Measurements from ENCODE around the gene IRX1. TPM values are rescaled to one million over a fixed set of nuclear protein-coding genes. Genes with fewer than 3 reads are reported as not detected.

The IRX1 gene
- total RNA-seq, 1 donor from 2014 or later = 69.3 TPM

DNA sequence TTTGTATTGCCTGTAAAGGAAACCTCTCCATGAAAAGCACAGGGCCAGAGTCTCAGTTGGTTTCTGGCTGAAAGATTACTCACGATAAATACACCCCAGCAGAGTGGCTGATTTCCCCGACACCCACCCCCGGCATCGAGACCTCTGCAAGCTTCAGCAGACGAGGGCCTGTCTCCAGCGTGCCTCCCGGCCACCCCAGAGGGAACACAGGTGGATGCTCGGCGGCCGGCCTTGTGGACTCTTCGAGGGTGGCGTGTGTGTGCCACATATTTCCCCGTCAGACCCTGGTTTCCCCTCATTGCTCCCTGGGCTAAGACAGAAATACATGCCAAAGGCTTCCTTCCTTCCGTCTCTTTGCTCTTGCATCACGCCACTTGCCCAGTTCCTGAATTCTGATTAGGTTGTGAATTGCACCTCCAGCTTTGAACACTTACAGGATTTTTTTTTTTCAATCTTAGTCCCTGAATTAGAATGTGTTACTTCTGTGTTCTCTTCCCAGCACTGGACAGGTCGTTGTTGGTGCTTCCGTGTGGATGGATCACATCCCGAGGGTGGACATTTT is 13.6 kb downstream of the IRX1 start:
- H3K9me3 Mint-ChIP-seq (ENCODE audit: unreplicated experiment) = peaks cover 11% of the 10 kb centered on the region
- H3K27ac Mint-ChIP-seq (ENCODE audit: unreplicated experiment) = peak overlapping the region; percentile 17
- no peak for DNase-seq
- H3K27me3 Mint-ChIP-seq (ENCODE audit: unreplicated experiment) = peaks cover 15% of the 10 kb centered on the region
- TF ChIP-seq, protein P1, sequence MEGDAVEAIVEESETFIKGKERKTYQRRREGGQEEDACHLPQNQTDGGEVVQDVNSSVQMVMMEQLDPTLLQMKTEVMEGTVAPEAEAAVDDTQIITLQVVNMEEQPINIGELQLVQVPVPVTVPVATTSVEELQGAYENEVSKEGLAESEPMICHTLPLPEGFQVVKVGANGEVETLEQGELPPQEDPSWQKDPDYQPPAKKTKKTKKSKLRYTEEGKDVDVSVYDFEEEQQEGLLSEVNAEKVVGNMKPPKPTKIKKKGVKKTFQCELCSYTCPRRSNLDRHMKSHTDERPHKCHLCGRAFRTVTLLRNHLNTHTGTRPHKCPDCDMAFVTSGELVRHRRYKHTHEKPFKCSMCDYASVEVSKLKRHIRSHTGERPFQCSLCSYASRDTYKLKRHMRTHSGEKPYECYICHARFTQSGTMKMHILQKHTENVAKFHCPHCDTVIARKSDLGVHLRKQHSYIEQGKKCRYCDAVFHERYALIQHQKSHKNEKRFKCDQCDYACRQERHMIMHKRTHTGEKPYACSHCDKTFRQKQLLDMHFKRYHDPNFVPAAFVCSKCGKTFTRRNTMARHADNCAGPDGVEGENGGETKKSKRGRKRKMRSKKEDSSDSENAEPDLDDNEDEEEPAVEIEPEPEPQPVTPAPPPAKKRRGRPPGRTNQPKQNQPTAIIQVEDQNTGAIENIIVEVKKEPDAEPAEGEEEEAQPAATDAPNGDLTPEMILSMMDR (IDR thresholded peaks at IDR 0.05; ENCODE audit: partially characterized antibody, unreplicated experiment) = no peak
- H3K36me3 Mint-ChIP-seq (ENCODE audit: unreplicated experiment) = peaks cover 12% of the 10 kb centered on the region
- H3K4me1 Mint-ChIP-seq (ENCODE audit: low read depth, unreplicated experiment) = peaks cover 21% of the 10 kb centered on the region
- no peak overlapping the region for H3K4me3 Mint-ChIP-seq (ENCODE audit: unreplicated experiment)

DNA sequence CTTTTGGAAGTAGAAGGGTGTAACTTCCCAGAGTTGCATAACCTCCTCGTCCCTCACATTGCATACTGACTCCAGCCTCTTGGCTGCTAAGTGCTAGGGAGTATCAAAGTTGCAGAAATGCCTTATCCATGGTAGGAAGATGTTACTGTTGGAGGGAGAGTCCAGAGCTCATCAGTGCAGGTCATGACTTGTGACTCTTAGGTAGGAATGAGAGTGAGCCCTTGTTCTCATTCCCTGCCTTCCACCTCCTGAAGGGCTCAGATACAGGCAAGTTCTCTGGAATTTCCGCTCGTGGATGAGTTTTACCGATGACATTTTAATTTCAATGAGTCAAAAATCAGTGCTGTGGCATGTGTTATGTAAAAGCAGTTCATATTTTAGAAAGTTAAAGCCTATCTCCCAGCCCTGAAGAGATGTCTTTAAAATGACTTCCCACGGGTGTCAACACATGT is 17.0 kb downstream of the IRX1 start:
- H3K27ac Mint-ChIP-seq (ENCODE audit: unreplicated experiment) = no peak overlapping the region
- no peak for DNase-seq
- peaks cover 23% of the 10 kb centered on the region for H3K36me3 Mint-ChIP-seq (ENCODE audit: unreplicated experiment)
- TF ChIP-seq, protein P1 (IDR thresholded peaks at IDR 0.05; ENCODE audit: partially characterized antibody, unreplicated experiment) = no peak
- no peak overlapping the region for H3K4me3 Mint-ChIP-seq (ENCODE audit: unreplicated experiment)
- peaks cover 7% of the 10 kb centered on the region for H3K9me3 Mint-ChIP-seq (ENCODE audit: unreplicated experiment)
- H3K27me3 Mint-ChIP-seq (ENCODE audit: unreplicated experiment) = peaks cover 8% of the 10 kb centered on the region
- H3K4me1 Mint-ChIP-seq (ENCODE audit: low read depth, unreplicated experiment) = peaks cover 10% of the 10 kb centered on the region

- TF ChIP-seq, protein P1 (IDR thresholded peaks at IDR 0.05; ENCODE audit: partially characterized antibody, unreplicated experiment) = no peak
- Mint-ChIP-seq H3K27me3 (ENCODE audit: unreplicated experiment) (peaks cover 5% of the 10 kb centered on the region), H3K9me3 (ENCODE audit: unreplicated experiment) (peaks cover 4% of the 10 kb centered on the region), H3K4me3 (ENCODE audit: unreplicated experiment) (no peak overlapping the region), H3K36me3 (ENCODE audit: unreplicated experiment) (peaks cover 23% of the 10 kb centered on the region), H3K4me1 (ENCODE audit: low read depth, unreplicated experiment) (peaks cover 2% of the 10 kb centered on the region), H3K27ac (ENCODE audit: unreplicated experiment) (no peak overlapping the region)
- no peak for DNase-seq
These were observed 18.1 kb downstream of the IRX1 start for GRCh38 chr5:3613726-3614125.

DNA sequence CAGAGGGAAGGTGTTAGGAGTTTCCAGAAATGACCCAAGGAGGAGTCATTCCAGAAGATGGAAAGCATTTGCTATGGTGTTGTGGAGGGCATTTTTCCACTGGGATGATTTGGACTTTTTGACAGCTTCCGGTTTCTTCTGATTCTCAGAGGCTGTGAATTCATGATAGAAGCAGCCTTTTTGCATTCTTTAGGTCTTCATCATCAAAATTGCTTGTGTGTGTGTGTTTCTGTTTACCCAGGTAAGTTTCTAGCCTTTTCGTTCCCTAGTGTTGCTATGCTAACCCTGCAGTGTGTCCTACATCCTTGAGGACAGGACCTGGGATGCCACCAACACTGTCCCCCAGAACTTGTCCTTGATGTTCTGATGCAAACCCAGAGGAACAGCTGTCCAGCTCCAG is 19.6 kb downstream of the IRX1 start:
- TF ChIP-seq, protein P1 (IDR thresholded peaks at IDR 0.05; ENCODE audit: partially characterized antibody, unreplicated experiment) = no peak
- Mint-ChIP-seq H3K4me1 (ENCODE audit: low read depth, unreplicated experiment) (no peaks in the 10 kb centered on the region), H3K4me3 (ENCODE audit: unreplicated experiment) (no peak overlapping the region)

GRCh38 chr5:3615829-3616228 is 20.2 kb downstream of the IRX1 start:
- DNase-seq = no peak
- H3K27me3 Mint-ChIP-seq (ENCODE audit: unreplicated experiment) = no peaks in the 10 kb centered on the region
- TF ChIP-seq, protein P1 (IDR thresholded peaks at IDR 0.05; ENCODE audit: partially characterized antibody, unreplicated experiment) = no peak
- no peak overlapping the region for H3K4me3 Mint-ChIP-seq (ENCODE audit: unreplicated experiment)
- H3K9me3 Mint-ChIP-seq (ENCODE audit: unreplicated experiment) = peaks cover 4% of the 10 kb centered on the region
- H3K4me1 Mint-ChIP-seq (ENCODE audit: low read depth, unreplicated experiment) = no peaks in the 10 kb centered on the region
- no peak overlapping the region for H3K27ac Mint-ChIP-seq (ENCODE audit: unreplicated experiment)
- peaks cover 16% of the 10 kb centered on the region for H3K36me3 Mint-ChIP-seq (ENCODE audit: unreplicated experiment)

More for the DNA sequence above, 19.6 kb downstream of the IRX1 start:
- no peaks in the 10 kb centered on the region for H3K27me3 Mint-ChIP-seq (ENCODE audit: unreplicated experiment)
- peaks cover 4% of the 10 kb centered on the region for H3K9me3 Mint-ChIP-seq (ENCODE audit: unreplicated experiment)
- DNase-seq = no peak
- no peak overlapping the region for H3K27ac Mint-ChIP-seq (ENCODE audit: unreplicated experiment)
- H3K36me3 Mint-ChIP-seq (ENCODE audit: unreplicated experiment) = peaks cover 16% of the 10 kb centered on the region
